ENCODE measurements around the gene MOAP1.

DNA sequence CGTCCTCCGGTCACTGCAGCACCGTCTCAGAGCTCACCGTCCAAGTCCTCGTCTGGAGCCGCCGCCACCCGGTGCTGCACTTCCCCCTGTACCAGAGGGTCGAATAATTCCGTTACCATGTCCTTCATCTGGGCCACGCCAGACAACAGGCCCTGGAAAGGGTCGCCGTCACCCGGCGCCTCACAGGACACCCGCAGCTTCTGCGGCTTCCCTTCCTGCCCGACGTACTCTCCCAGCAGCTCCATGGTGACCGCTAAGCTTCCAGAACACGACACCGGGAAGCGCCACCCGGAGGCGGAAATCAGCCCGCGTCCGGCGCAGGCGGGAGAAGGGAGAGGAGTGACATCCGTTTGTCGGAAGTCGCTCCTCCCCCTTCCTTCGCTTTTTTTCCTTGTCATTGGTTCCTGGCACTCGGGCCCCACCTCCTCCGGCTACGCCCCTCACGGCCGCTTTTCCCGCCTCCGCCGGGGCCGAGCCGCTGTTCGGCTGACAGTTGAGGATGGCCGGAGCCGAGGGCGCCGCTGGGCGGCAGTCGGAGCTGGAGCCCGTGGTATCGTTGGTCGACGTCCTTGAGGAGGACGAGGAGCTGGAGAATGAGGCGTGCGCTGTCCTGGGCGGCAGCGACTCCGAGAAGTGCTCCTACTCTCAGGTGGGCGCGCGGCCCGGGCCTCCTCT, 22.2 kb upstream of the MOAP1 start, which contains the start of the genes GON7 and UBR7:
- TF ChIP-seq, protein P1, sequence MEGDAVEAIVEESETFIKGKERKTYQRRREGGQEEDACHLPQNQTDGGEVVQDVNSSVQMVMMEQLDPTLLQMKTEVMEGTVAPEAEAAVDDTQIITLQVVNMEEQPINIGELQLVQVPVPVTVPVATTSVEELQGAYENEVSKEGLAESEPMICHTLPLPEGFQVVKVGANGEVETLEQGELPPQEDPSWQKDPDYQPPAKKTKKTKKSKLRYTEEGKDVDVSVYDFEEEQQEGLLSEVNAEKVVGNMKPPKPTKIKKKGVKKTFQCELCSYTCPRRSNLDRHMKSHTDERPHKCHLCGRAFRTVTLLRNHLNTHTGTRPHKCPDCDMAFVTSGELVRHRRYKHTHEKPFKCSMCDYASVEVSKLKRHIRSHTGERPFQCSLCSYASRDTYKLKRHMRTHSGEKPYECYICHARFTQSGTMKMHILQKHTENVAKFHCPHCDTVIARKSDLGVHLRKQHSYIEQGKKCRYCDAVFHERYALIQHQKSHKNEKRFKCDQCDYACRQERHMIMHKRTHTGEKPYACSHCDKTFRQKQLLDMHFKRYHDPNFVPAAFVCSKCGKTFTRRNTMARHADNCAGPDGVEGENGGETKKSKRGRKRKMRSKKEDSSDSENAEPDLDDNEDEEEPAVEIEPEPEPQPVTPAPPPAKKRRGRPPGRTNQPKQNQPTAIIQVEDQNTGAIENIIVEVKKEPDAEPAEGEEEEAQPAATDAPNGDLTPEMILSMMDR (IDR thresholded peaks at IDR 0.05), result peak in 1 of 3 experiments; percentile 4
- peak in 1 of 2 donors; percentile 21 for TF ChIP-seq POLR2A (IDR thresholded peaks at IDR 0.05)
